Ovary (tissue), 3 donors: ENCODE measurements around the gene HNRNPA1.

Experiments used
- CTCF ChIP-seq, 3 donors: fragments of 450-650 bp in 2 of 3; fragments of 200-600 bp in 1 of 3; IDR thresholded peaks; one replicate each; pipeline versions ENCODE4 v1.5.1 to v1.8.0; 2016 to 2022; ENCODE audit warnings: antibody characterized with exemption in 3 of 3, mild to moderate bottlenecking in 1 of 3
- EP300 ChIP-seq: sonication (generic); formaldehyde crosslinking; IDR thresholded peaks from one replicate; pipeline ENCODE4 v1.6.1; 2017; ENCODE audit warnings: antibody characterized with exemption
- POLR2A ChIP-seq: fragments of 450-650 bp; IDR thresholded peaks from one replicate; pipeline ENCODE4 v1.6.1; 2017; ENCODE audit warnings: antibody characterized with exemption, mild to moderate bottlenecking, moderate library complexity
- donor health status: DM: no; HTN: no; CAD: no.

GRCh38 chr12:54294953-54295566, 14.5 kb downstream of the HNRNPA1 start:
- no peak for TF ChIP-seq POLR2A
- TF ChIP-seq CTCF (IDR thresholded peaks at IDR 0.05) = no peak
- TF ChIP-seq EP300 = no peak
